HL-60 (cell line): ENCODE data around the gene ATP9B.
"Not testable (repeated sequence)": the region's sequence is repeated elsewhere in the genome, so short reads cannot be mapped to it uniquely, and the experiment has no call there.

Experiments used
- POLR2AphosphoS5 ChIP-seq: IDR thresholded peaks from 2 replicates; pipeline ENCODE4 v1.6.1; 2012; ENCODE audit warnings: low read depth
- SPI1 ChIP-seq: IDR thresholded peaks from 2 replicates; pipeline ENCODE4 v1.6.1; 2012; ENCODE audit warnings: low read depth, mild to moderate bottlenecking, borderline replicate concordance
- TF ChIP-seq, protein P1 (sequence below): IDR thresholded peaks from one replicate; pipeline ENCODE4 v1.5.1; 2011; ENCODE audit warnings: low read length, control low read depth, inconsistent platforms; ENCODE audit not compliant: insufficient read depth
- TF ChIP-seq, protein P2 (sequence below): IDR thresholded peaks from 2 replicates; pipeline ENCODE4 v1.6.1; 2012; ENCODE audit warnings: low read depth; ENCODE audit not compliant: insufficient replicate concordance

- TF ChIP-seq, protein P1, sequence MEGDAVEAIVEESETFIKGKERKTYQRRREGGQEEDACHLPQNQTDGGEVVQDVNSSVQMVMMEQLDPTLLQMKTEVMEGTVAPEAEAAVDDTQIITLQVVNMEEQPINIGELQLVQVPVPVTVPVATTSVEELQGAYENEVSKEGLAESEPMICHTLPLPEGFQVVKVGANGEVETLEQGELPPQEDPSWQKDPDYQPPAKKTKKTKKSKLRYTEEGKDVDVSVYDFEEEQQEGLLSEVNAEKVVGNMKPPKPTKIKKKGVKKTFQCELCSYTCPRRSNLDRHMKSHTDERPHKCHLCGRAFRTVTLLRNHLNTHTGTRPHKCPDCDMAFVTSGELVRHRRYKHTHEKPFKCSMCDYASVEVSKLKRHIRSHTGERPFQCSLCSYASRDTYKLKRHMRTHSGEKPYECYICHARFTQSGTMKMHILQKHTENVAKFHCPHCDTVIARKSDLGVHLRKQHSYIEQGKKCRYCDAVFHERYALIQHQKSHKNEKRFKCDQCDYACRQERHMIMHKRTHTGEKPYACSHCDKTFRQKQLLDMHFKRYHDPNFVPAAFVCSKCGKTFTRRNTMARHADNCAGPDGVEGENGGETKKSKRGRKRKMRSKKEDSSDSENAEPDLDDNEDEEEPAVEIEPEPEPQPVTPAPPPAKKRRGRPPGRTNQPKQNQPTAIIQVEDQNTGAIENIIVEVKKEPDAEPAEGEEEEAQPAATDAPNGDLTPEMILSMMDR: not testable (repeated sequence)
- not testable (repeated sequence) for TF ChIP-seq SPI1, POLR2AphosphoS5
- TF ChIP-seq, protein P2, sequence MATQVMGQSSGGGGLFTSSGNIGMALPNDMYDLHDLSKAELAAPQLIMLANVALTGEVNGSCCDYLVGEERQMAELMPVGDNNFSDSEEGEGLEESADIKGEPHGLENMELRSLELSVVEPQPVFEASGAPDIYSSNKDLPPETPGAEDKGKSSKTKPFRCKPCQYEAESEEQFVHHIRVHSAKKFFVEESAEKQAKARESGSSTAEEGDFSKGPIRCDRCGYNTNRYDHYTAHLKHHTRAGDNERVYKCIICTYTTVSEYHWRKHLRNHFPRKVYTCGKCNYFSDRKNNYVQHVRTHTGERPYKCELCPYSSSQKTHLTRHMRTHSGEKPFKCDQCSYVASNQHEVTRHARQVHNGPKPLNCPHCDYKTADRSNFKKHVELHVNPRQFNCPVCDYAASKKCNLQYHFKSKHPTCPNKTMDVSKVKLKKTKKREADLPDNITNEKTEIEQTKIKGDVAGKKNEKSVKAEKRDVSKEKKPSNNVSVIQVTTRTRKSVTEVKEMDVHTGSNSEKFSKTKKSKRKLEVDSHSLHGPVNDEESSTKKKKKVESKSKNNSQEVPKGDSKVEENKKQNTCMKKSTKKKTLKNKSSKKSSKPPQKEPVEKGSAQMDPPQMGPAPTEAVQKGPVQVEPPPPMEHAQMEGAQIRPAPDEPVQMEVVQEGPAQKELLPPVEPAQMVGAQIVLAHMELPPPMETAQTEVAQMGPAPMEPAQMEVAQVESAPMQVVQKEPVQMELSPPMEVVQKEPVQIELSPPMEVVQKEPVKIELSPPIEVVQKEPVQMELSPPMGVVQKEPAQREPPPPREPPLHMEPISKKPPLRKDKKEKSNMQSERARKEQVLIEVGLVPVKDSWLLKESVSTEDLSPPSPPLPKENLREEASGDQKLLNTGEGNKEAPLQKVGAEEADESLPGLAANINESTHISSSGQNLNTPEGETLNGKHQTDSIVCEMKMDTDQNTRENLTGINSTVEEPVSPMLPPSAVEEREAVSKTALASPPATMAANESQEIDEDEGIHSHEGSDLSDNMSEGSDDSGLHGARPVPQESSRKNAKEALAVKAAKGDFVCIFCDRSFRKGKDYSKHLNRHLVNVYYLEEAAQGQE: not testable (repeated sequence)
Measured at GRCh38 chr18:79172331-79172730, 103.1 kb downstream of the ATP9B start.
